ENCODE measurements around the gene FAM174C.

DNA sequence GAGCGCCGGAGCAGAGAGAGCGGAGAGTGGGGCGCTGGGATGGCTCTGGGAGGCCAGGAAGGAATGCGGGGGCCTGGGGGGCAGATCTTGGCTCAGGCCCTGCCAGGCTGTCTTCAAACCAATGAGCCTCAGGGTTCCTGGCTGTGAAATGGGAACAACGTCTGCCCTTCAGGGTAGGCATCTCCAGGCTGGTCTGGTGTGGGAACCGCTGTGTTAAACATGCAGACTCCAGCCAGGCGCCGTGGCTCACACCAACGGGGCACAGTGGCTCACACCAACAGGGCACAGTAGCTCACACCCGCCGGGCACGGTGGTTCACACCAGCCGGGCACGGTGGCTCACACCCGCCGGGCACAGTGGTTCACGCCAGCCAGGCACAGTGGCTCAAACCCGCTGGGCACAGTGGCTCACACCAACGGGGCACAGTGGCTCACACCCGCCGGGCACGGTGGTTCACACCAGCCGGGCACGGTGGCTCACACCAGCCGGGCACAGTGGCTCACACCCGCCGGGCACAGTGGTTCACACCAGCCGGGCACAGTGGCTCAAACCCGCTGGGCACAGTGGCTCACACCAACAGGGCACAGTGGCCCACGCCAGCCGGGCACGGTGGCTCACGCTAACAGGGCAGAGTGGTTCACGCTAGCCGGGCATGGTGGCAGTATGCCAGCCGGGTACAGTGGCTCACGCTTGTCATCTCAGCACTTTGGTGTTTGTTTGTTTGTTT, 50.4 kb downstream of the FAM174C start:
- TF ChIP-seq, protein P1, sequence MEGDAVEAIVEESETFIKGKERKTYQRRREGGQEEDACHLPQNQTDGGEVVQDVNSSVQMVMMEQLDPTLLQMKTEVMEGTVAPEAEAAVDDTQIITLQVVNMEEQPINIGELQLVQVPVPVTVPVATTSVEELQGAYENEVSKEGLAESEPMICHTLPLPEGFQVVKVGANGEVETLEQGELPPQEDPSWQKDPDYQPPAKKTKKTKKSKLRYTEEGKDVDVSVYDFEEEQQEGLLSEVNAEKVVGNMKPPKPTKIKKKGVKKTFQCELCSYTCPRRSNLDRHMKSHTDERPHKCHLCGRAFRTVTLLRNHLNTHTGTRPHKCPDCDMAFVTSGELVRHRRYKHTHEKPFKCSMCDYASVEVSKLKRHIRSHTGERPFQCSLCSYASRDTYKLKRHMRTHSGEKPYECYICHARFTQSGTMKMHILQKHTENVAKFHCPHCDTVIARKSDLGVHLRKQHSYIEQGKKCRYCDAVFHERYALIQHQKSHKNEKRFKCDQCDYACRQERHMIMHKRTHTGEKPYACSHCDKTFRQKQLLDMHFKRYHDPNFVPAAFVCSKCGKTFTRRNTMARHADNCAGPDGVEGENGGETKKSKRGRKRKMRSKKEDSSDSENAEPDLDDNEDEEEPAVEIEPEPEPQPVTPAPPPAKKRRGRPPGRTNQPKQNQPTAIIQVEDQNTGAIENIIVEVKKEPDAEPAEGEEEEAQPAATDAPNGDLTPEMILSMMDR (IDR thresholded peaks at IDR 0.05), result no peak
- no peak for TF ChIP-seq POLR2A (IDR thresholded peaks at IDR 0.05; ENCODE audit: low read depth)
- no peak for TF ChIP-seq POLR2AphosphoS5 (IDR thresholded peaks at IDR 0.05)
